HepG2 (cell line): Measurements from ENCODE around the gene ZIC4. TPM values are rescaled to one million over a fixed set of nuclear protein-coding genes. Genes with fewer than 3 reads are reported as not detected.

ENCODE experiments used
- ATAC-seq: fragments of 200-7000 bp; cut with Tn5 transposase; 3 replicates; pipeline ENCODE4 v1.9.1; 2020; ENCODE audit warnings: mild to moderate bottlenecking, moderate library complexity
- BruUV-seq: library from RNA; stranded (reverse); fragments of 400-500 nt; replicated peaks from 2 replicates; lab custom pipeline; 2021; lab: Mats Ljungman, UMichigan
- CTCF ChIA-PET: fragments of 300-600 bp; formaldehyde crosslinking; extraction: SDS; loops from one replicate; lab custom pipeline; 2021; ENCODE audit warnings: low total read pairs, inconsistent platforms, low intra/inter-chr PET ratio; lab: Yijun Ruan, JAX
- POLR2A ChIA-PET: fragments of 350-600 bp; sonication (Branson Sonifier 250); formaldehyde crosslinking; loops from one replicate; lab custom pipeline; 2020; ENCODE audit warnings: antibody characterized with exemption, inconsistent platforms; lab: Yijun Ruan, JAX
- DNase-seq: peaks from one replicate; pipeline ENCODE4 v3.0.0-alpha.2; 2015; ENCODE audit warnings: low spot score
- FAIRE-seq: peaks from 3 replicates; lab custom pipeline; 2011; peaks lifted over from hg19 to GRCh38; lab: Jason Lieb, UNC
- H2AFZ ChIP-seq: one replicate; pipeline ENCODE4 v1.6.1; 2011; ENCODE audit warnings: low read length, inconsistent platforms
- H3K27ac ChIP-seq: fragments of 300-600 bp; 3 replicates; pipeline ENCODE4 v1.8.0; 2011; ENCODE audit warnings: mixed run types, mild to moderate bottlenecking, mixed read lengths, low read length, inconsistent platforms; ENCODE audit not compliant: insufficient read depth; ENCODE audit errors: extremely low read length
- H3K27me3 ChIP-seq, 2 experiments: fragments of 200-600 bp in 1 of 2; 2 replicates in 1 of 2; 3 replicates in 1 of 2; pipeline versions ENCODE4 v1.6.0 to v1.8.0; 2011; ENCODE audit warnings: low read length in 2 of 2, mild to moderate bottlenecking in 2 of 2, moderate library complexity in 2 of 2, inconsistent platforms in 1 of 2; ENCODE audit not compliant: insufficient read depth in 2 of 2, control insufficient read depth in 1 of 2
- H3K36me3 ChIP-seq, 2 experiments: fragments of 200-600 bp in 1 of 2; replicated peaks in 1 of 2; 2 replicates in 1 of 2; 3 replicates in 1 of 2; pipeline versions ENCODE4 v1.5.1 to v1.8.0; 2011; ENCODE audit warnings: low read length in 2 of 2, inconsistent platforms in 1 of 2; ENCODE audit not compliant: insufficient read depth in 2 of 2, control insufficient read depth in 1 of 2
- H3K4me1 ChIP-seq: 2 replicates; pipeline ENCODE4 v1.5.1; 2012; ENCODE audit warnings: low read length, inconsistent platforms; ENCODE audit not compliant: insufficient read depth
- H3K4me2 ChIP-seq: 2 replicates; pipeline ENCODE4 v1.6.0; 2011; ENCODE audit warnings: low read depth, low read length, inconsistent platforms
- H3K4me3 ChIP-seq, 3 experiments: fragments of 200-600 bp in 1 of 3; sonication (generic), shearing (Covaris generic) in 1 of 3; replicated peaks in 1 of 3; 2 replicates each; pipeline ENCODE4 v1.5.1; 2011 to 2016; ENCODE audit warnings: low read length in 3 of 3, inconsistent platforms in 2 of 3, low read depth in 2 of 3, mild to moderate bottlenecking in 2 of 3, control low read depth in 1 of 3, mixed read lengths in 1 of 3; ENCODE audit not compliant: insufficient read depth in 1 of 3
- H3K79me2 ChIP-seq: one replicate; pipeline ENCODE4 v1.6.1; 2011; ENCODE audit warnings: low read length, inconsistent platforms; ENCODE audit not compliant: insufficient read depth
- H3K9ac ChIP-seq: 2 replicates; pipeline ENCODE4 v1.6.0; 2011; ENCODE audit warnings: mild to moderate bottlenecking, low read depth, low read length, inconsistent platforms; ENCODE audit not compliant: insufficient read depth
- H3K9me3 ChIP-seq: 2 replicates; pipeline ENCODE4 v1.5.1; 2012; ENCODE audit warnings: mild to moderate bottlenecking, low read length
- H4K20me1 ChIP-seq: 2 replicates; pipeline ENCODE4 v1.6.0; 2011; ENCODE audit warnings: inconsistent platforms, mild to moderate bottlenecking, low read length, moderate library complexity; ENCODE audit not compliant: insufficient read depth
- HNRNPLL ChIP-seq: fragments of 200-400 bp; formaldehyde crosslinking; IDR thresholded peaks from 2 replicates; pipeline ENCODE4 v1.6.1; 2017; ENCODE audit warnings: mild to moderate bottlenecking, low read depth, low read length; ENCODE audit not compliant: poor library complexity, severe bottlenecking
- KDM4B ChIP-seq: sonication (generic); formaldehyde crosslinking; IDR thresholded peaks from 2 replicates; pipeline ENCODE4 v1.4.0; 2020; ENCODE audit warnings: missing genetic modification reagents
- ZNF136 ChIP-seq: sonication (generic); formaldehyde crosslinking; IDR thresholded peaks from 2 replicates; pipeline ENCODE4 v1.8.1; 2022; ENCODE audit warnings: low read depth, mild to moderate bottlenecking, moderate library complexity, missing genetic modification reagents
- ZNF253 ChIP-seq: sonication (generic); formaldehyde crosslinking; IDR thresholded peaks from 2 replicates; pipeline ENCODE4 v1.8.0; 2022; ENCODE audit warnings: mild to moderate bottlenecking, missing genetic modification reagents, borderline replicate concordance
- ZNF317 ChIP-seq: sonication (generic); formaldehyde crosslinking; IDR thresholded peaks from 2 replicates; pipeline ENCODE4 v1.5.0; 2020; ENCODE audit warnings: mild to moderate bottlenecking, missing genetic modification reagents
- ZNF558 ChIP-seq: sonication (generic); formaldehyde crosslinking; IDR thresholded peaks from 2 replicates; pipeline ENCODE4 v1.9.0; 2022; ENCODE audit warnings: mild to moderate bottlenecking, missing genetic modification reagents, borderline replicate concordance
- ZNF569 ChIP-seq: sonication (generic); formaldehyde crosslinking; IDR thresholded peaks from 2 replicates; pipeline ENCODE4 v1.5.0; 2020; ENCODE audit warnings: mild to moderate bottlenecking, missing genetic modification reagents, moderate library complexity, borderline replicate concordance
- ZNF674 ChIP-seq: sonication (generic); formaldehyde crosslinking; IDR thresholded peaks from 2 replicates; pipeline ENCODE4 v1.5.0; 2020; ENCODE audit warnings: low read depth, mild to moderate bottlenecking, missing genetic modification reagents
- ZNF761 ChIP-seq: sonication (generic); formaldehyde crosslinking; conservative IDR thresholded peaks from 2 replicates; pipeline ENCODE4 v1.4.0; 2020; ENCODE audit warnings: mild to moderate bottlenecking, missing genetic modification reagents
- ZNF766 ChIP-seq: sonication (generic); formaldehyde crosslinking; IDR thresholded peaks from 2 replicates; pipeline ENCODE4 v1.5.0; 2020; ENCODE audit warnings: missing genetic modification reagents, borderline replicate concordance
- WGBS: methylation state at CpG from one replicate; pipeline ENCODE4 v1.1.6; 2017; ENCODE audit warnings: low lambda C conversion rate; 5-methylcytosine and 5-hydroxymethylcytosine counted together
- in situ Hi-C: cut with HindIII; loops from 2 replicates; pipeline ENCODE4 v1.10.0; 2017; ENCODE audit warnings: low pct_unique_long_range_greater_than_20kb; ENCODE audit not compliant: extremely low pct_ligation_motif_present
- intact Hi-C: fragments of 100-400 bp; cut with micrococcal nuclease; formaldehyde crosslinking; loops from one replicate; pipeline ENCODE4 v1.10.0; 2022; ENCODE audit not compliant: unreplicated experiment
- polyA plus RNA-seq, 8 experiments: library from polyadenylated mRNA; depleted of rRNA in 3 of 8; stranded (reverse) in 7 of 8; unstranded in 1 of 8; fragments of >200 nt; fragmentation: Illumina TruSeq in 4 of 8; extraction: Trizol in 4 of 8; gene quantifications; 2 replicates each; pipeline versions ENCODE4 v1.2.1 to v1.2.3, GENCODE V29; 2011 to 2016; ENCODE audit warnings: low read depth in 4 of 8, missing spikeins in 1 of 8, mixed read lengths in 1 of 8; ENCODE audit not compliant: insufficient read depth in 1 of 8
- total RNA-seq, 5 experiments: library from RNA; depleted of rRNA; stranded (reverse); fragments of >200 nt; fragmentation: Illumina TruSeq; extraction: Trizol; gene quantifications; 2 replicates each; pipeline ENCODE4 v1.2.3, GENCODE V29; 2016; ENCODE audit warnings: low read depth in 1 of 5
- TF ChIP-seq, protein P1 (sequence below): IDR thresholded peaks from 2 replicates; pipeline ENCODE4 v1.6.1; 2018; ENCODE audit warnings: missing genetic modification reagents
- TF ChIP-seq, protein P2 (sequence below): sonication (generic); formaldehyde crosslinking; IDR thresholded peaks from 2 replicates; pipeline ENCODE4 v1.5.1; 2020; ENCODE audit warnings: mild to moderate bottlenecking, missing genetic modification reagents, moderate library complexity
- TF ChIP-seq, protein P3 (sequence below): sonication (generic); formaldehyde crosslinking; IDR thresholded peaks from 2 replicates; pipeline ENCODE4 v1.4.0; 2020; ENCODE audit warnings: missing genetic modification reagents

Gene ZIC4
- total and polyA plus RNA-seq, 2 of the 13 experiments (the other 11 are each of a cell fraction or from before 2014, with no cell fraction given): not detected

DNA sequence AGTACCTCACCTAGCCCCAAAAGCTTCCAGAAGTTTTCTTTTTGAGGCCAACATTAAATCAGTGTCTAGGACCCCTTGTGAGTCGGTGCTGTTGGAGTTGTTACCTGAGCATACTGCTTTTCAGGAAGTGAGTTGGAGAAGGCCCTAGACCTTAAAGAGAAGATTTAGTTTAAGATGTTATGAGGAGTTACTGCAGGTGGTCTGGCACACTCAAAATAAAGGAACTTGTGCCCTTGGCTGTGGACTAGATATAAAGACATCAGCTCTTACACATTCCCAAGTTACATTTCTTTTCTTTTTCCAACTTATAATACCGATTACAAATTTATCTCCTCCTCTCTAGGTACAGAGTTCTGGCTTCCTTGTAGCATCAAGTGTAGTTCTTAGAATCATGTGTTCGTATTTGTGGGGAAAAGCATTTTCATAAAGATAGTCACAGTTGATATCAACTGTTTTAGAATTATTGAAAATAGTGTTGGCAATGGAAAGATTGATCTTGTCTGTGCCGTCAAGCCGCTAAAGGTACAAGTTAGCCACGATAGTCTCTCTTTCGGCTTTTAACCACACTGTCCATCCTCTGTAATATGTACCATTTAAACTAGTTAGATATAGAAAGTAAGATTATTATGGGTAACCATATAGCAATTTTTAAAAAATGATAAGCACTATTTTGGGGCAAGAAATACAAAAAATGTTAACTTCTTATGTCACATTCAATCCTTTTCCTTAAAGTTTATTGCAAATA, 11.4 kb upstream of the ZIC4 start (continued):
- TF ChIP-seq, protein P1, sequence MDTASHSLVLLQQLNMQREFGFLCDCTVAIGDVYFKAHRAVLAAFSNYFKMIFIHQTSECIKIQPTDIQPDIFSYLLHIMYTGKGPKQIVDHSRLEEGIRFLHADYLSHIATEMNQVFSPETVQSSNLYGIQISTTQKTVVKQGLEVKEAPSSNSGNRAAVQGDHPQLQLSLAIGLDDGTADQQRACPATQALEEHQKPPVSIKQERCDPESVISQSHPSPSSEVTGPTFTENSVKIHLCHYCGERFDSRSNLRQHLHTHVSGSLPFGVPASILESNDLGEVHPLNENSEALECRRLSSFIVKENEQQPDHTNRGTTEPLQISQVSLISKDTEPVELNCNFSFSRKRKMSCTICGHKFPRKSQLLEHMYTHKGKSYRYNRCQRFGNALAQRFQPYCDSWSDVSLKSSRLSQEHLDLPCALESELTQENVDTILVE (CRISPR knock-in tag): no peak

DNA sequence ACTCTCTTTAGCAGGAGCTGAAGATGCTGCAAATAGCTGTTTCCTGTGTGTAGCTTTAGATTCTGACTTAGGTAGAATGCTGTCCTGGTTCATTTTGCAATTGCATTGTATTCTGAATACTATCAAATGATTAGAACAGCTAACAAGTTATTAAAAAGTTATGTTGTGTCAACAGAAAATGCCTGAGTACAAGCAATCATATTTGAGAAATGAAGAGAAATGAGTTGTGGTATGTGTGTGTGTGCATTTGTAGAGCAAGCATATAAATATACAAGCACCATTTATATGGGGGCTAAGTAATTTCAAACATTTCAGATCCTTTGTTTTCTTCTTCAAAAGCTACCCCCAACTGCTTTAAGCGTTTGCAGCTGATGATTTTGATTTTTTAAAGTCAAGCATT, 10.6 kb upstream of the ZIC4 start:
- WGBS: 0% methylated on average over 1 of the region's 1 CpG
- Histone ChIP-seq H3K9ac (no peak overlapping the region), H3K4me2 (no peak overlapping the region), H2AFZ (no peak overlapping the region), H3K36me3 (no peaks in the 10 kb centered on the region), H3K27me3 (peaks cover 0 to 36% of the 10 kb centered on the region in 2 experiments; a peak in 3 of 5 replicates), H3K4me1 (no peaks in the 10 kb centered on the region), H3K27ac (no peak overlapping the region), H3K9me3 (no peaks in the 10 kb centered on the region), H4K20me1 (no peaks in the 10 kb centered on the region)
- ATAC-seq (no peak), DNase-seq (no peak)
- no TSS peak for BruUV-seq
- CTCF ChIA-PET: no interaction called here
- TF ChIP-seq ZNF136 (CRISPR knock-in tag) (no peak), ZNF558 (no peak), ZNF674 (CRISPR knock-in tag) (no peak), ZNF761 (CRISPR knock-in tag) (no peak), ZNF766 (CRISPR knock-in tag) (no peak), ZNF317 (CRISPR knock-in tag) (no peak), ZNF253 (CRISPR knock-in tag) (no peak), ZNF569 (CRISPR knock-in tag) (no peak), KDM4B (CRISPR knock-in tag) (no peak), HNRNPLL (no peak)
- TF ChIP-seq, protein P2, sequence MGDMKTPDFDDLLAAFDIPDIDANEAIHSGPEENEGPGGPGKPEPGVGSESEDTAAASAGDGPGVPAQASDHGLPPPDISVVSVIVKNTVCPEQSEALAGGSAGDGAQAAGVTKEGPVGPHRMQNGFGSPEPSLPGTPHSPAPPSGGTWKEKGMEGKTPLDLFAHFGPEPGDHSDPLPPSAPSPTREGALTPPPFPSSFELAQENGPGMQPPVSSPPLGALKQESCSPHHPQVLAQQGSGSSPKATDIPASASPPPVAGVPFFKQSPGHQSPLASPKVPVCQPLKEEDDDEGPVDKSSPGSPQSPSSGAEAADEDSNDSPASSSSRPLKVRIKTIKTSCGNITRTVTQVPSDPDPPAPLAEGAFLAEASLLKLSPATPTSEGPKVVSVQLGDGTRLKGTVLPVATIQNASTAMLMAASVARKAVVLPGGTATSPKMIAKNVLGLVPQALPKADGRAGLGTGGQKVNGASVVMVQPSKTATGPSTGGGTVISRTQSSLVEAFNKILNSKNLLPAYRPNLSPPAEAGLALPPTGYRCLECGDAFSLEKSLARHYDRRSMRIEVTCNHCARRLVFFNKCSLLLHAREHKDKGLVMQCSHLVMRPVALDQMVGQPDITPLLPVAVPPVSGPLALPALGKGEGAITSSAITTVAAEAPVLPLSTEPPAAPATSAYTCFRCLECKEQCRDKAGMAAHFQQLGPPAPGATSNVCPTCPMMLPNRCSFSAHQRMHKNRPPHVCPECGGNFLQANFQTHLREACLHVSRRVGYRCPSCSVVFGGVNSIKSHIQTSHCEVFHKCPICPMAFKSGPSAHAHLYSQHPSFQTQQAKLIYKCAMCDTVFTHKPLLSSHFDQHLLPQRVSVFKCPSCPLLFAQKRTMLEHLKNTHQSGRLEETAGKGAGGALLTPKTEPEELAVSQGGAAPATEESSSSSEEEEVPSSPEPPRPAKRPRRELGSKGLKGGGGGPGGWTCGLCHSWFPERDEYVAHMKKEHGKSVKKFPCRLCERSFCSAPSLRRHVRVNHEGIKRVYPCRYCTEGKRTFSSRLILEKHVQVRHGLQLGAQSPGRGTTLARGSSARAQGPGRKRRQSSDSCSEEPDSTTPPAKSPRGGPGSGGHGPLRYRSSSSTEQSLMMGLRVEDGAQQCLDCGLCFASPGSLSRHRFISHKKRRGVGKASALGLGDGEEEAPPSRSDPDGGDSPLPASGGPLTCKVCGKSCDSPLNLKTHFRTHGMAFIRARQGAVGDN (CRISPR knock-in tag): no peak
- TF ChIP-seq, protein P3, sequence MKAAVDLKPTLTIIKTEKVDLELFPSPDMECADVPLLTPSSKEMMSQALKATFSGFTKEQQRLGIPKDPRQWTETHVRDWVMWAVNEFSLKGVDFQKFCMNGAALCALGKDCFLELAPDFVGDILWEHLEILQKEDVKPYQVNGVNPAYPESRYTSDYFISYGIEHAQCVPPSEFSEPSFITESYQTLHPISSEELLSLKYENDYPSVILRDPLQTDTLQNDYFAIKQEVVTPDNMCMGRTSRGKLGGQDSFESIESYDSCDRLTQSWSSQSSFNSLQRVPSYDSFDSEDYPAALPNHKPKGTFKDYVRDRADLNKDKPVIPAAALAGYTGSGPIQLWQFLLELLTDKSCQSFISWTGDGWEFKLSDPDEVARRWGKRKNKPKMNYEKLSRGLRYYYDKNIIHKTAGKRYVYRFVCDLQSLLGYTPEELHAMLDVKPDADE (CRISPR knock-in tag): no peak
- TF ChIP-seq, all 625 proteins: peak for 0
- Histone ChIP-seq H3K4me3 (no peak overlapping the region), H3K79me2 (no peaks in the 10 kb centered on the region)
- POLR2A ChIA-PET: no interaction called here
- in situ Hi-C loops (no loop called here), intact Hi-C loops (no loop called here)
- FAIRE-seq: no peak
